HG03139 (cell line): ENCODE data around the gene KIAA0319L.

Experiments
- ATAC-seq: cut with Tn5 transposase; IDR thresholded peaks from one replicate; pipeline ENCODE4 v1.9.1; 2021; ENCODE audit not compliant: unreplicated experiment

The KIAA0319L gene

DNA sequence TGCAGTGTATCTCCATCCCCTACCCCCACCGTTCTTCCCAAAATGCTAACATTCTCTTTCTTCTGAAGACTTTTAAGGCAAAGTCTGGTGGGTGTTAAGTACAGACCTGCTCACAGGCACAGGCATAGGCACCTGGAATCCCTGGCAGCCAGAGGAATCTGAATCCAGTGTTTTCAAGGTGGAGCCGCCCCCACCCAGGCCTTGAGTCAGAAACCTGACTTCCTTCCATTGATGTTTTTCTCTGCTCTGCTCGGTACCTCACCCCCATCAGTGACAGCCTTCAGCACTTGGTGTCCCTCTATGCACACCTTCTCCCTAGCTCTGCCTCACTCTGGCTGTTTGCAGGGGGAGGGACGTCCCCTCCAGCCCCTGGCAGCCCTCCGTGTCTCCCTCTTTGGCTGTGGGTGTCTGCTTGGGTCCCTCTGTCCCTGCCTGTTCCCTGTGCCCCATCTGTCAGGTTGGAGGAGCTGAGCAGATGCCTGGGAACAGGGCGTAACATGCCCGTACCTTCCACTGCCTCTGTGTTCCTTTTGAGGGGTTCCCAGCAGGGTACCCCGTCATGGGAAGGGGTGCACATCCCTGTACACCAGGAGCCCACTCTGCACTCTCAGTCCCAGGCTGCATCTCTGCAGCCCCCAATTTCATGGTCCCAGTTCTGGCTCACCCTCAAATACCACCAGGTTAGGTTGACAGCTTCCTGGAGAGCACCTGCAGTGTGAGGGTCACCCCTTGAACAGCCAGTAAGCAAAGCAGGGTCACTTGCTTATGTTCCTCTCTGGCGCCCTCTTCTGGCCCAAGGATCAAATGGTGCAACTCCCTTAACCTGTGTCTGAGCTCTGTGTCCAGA is 7.1 kb upstream of the KIAA0319L start:
- no peak for ATAC-seq

DNA sequence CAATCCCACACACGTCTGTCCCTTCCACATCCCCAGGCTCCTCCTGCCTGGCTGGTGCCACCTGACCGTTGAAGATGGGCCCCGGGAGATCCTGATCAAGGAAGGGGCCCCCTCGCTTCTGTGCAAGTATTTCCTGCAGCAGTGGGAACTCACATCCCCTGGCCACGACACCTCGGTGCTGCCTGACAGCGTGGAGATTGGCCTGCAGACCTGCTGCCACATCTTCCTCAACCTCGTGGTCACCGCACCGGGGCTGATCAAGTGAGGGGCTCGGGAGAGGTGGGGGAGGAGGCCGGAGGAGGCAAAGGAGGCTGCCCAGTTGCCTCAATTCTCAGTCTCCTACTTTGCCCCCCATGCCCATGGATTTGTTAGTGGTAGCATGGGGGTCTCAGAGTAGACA is 6.0 kb upstream of the KIAA0319L start:
- no peak for ATAC-seq

DNA sequence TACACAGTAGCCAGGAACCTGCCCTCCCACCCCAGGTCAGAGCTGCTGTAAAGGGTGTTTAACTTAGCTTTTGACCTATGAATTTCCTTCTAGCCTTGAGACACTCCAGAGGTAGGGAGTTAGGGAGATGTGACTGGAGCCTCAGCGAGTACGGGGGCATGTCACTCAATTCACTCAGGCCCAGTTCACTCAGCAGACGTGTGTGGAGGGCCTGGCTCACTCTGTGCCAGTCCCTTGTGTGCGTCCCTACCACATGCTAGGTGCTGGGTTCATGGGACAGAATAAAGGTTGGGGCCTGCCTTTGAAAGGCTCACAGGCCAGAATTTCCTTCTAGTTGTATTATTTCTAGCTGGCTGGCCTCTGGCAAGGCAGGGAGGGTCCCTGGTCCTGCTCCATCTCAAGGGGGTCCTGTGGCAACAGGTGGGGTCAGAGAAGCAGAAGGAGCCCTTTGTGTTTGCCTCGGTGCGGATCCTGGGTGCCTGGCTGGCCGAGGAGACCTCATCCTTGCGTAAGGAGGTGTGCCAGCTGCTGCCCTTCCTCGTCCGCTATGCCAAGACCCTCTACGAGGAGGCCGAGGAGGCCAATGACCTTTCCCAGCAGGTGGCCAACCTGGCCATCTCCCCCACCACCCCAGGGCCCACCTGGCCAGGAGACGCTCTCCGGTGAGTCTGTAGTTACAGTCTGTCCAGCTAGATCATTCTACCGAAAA is 4.9 kb upstream of the KIAA0319L start:
- no peak for ATAC-seq

DNA sequence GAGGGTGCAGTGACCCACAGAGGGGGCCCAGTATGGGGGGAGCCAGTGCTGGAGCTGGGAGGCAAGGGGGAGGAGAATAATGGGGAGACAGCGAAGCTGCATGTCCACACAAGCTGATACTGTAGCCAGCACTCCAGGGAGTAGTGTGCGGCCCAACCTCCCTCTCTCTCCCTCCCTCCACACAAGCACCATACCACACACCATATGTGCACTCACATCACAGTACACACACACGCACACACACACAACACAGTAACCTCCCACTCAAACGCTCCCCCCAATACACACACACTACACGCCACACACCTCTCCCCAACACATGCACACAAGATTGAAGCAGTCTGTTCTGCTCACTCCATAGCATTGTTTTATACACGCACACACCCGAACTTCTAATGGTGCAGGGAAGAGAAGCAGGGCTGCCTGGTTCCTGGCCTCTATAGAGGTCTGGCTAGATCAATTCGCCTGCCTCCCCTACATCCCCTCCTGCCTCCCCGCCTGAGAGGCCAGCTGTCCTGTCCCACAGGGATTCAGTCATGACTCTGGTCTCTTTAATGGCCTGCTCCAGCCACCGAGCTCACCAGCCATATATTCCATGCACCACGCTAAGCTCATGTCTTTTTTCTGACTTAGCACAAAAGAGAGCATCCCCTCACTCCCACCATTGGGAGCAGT is 4.2 kb upstream of the KIAA0319L start:
- ATAC-seq, result no peak

DNA sequence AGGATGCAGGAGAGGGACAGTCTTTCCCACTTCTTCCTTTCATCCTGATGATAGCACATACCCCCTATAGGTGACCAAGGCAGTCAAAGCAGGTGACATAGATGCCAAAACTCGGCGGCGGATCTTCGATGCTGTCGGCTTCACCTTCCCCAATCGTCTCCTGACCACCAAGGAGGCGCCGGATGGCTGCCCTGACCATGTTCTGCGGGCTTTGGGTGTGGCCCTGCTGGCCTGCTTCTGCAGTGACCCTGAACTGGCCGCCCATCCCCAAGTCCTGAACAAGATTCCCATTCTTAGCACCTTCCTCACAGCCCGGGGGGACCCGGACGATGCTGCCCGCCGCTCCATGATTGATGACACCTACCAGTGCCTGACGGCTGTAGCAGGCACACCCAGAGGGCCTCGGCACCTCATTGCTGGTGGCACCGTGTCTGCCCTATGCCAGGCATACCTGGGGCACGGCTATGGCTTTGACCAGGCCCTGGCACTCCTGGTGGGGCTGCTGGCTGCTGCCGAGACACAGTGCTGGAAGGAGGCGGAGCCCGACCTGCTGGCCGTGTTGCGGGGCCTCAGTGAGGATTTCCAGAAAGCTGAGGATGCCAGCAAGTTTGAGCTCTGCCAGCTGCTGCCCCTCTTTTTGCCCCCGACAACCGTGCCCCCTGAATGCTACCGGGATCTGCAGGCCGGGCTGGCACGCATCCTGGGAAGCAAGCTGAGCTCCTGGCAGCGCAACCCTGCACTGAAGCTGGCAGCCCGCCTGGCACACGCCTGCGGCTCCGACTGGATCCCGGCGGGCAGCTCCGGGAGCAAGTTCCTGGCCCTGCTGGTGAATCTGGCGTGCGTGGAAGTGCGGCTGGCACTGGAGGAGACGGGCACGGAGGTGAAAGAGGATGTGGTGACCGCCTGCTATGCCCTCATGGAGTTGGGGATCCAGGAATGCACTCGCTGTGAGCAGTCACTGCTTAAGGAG is 3.3 kb upstream of the KIAA0319L start:
- no peak for ATAC-seq

DNA sequence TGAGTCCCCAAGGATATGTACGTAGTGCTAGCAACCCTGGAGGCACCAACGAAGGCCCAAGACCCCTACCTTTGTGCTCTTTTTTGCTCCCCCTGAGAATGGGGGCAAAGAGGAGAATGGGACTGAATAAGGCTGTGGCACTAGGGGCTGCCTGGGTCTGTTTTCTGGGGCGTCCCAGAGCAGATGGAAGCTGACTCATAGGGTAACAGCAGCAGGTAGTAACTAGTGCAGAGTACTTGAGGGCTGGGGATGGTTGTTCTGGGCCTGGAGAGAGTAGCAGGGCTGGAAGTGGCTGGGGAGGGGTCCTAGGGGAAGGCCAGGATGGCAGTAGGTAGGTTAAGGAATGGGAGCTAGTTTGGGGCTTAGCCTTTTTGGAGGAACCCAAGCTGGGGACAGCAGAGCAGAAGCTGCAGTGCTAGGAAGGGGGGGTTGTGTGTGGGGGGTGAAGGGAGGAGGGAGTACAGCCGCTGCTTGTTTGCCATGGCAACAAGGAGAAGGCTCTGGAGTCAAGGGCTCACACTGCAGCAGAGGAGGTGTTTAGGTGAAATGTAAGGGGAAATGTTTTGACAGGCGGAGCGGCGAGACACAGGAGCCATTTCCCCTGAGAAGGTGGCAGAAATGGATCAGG is 2.2 kb upstream of the KIAA0319L start:
- no peak for ATAC-seq

DNA sequence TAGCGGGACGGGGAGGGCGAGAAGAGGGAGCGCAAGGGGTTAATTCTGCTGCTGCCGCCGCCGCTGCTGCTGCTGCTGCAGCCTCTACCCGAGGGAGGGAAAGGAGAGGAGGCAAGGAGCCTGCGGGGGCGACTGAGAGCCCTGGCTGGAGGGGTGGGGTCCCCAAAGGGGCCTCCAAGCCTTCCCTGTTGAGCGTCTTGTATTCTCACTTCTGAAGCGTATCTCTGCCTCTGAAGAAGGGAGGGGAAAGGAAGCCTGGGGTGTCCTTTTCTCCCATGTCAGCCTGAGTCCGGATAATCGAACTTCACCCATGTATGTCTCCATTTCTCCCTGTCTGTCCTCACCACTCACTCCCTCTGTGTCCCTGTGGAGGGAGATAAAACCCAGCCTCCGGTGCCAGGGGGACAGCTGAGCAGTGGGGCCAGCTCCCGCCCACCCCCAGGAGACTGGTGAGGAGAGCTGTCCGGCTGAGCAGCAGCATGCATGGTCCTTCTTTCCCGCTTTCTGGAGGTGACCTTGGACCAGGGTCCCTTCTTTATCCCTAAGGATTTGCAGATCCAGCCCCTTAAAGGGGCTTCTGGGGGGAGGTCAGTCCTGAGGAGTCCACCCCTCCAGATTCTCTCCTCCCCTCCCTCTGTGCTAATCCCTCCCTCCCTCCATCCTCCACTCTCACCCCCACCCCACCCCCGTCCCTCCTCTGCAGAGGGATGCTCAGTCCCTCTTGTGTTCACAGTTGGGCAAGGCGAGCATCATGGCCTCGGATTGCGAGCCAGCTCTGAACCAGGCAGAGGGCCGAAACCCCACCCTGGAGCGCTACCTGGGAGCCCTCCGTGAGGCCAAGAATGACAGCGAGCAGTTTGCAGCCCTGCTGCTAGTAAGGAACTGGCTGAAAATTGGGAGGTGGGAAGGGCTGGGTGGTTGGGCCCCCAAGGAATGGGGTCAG is 1.4 kb upstream of the KIAA0319L start:
- ATAC-seq, result no peak

DNA sequence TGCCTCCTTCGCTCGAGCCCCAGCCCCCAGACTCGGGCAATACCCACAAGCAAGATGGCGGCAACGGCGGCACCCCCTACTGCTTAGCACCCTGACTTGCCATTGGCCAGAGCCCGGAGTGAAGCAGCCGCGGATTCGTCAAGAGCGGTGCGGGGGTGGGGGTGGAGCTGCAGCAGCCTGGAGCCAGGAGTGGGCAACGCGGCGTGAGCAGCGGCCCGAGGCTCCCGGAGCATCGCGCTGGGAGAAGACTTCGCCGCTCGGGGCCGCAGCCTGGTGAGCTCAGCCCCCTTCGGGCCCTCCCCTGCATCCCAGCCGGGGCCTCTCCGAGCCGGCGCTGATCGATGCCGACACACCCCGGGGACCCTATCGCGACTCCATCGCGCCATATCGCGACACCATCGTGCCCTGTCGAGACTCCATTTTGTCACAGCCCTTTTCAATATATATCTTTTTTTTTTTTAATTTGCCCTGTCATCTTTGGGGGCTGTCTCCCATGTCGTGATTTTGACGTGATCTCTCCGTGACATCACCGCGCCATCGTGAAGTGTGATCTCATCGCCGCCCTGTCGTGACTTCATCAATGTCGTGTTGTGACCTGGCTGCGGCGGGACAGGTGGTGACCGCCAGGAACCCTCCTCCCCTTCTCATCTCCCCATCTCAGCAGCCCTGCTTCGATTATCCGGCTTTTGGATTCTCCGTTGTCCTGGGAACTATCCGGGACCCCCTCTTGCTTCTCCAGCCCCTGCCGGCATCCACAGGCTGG is 589 bp upstream of the KIAA0319L start, which contains the start of gene NCDN:
TSS of gene NCDN (plus strand) at position 189 of the 763 bp plus-strand sequence. CDS start at position 581, 392 bp downstream.
- ATAC-seq, result peak; percentile 82

DNA sequence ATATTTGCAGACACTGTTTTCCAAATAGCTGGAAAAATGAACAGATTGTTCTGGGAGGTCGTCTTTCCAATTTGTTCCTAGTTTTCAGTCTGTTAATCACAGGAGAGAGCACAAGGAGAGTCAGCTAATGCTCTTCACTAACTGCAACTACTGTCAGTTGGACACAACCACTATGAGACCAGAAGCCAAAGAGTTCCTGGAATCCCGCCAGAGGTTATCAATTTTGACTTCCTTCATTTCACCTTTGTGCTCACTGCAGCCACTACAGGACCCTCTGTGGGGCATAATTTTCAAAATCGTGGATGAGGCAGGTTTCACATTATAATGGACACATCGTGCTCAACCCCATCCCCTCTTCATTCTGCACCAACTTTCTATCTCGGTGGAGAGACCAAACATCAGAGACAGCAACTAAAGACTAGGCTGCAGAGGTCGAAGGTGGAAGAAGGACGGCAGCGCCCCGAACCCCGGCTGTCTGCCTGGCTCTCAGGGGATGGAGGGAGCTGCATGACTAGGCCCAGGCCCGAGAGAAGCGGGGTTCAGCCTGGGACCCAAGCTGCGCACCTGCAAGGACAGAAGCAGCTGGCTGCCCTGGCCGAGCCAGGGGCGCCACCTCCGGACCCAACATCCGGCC is 602 bp downstream of the KIAA0319L start:
- no peak for ATAC-seq

DNA sequence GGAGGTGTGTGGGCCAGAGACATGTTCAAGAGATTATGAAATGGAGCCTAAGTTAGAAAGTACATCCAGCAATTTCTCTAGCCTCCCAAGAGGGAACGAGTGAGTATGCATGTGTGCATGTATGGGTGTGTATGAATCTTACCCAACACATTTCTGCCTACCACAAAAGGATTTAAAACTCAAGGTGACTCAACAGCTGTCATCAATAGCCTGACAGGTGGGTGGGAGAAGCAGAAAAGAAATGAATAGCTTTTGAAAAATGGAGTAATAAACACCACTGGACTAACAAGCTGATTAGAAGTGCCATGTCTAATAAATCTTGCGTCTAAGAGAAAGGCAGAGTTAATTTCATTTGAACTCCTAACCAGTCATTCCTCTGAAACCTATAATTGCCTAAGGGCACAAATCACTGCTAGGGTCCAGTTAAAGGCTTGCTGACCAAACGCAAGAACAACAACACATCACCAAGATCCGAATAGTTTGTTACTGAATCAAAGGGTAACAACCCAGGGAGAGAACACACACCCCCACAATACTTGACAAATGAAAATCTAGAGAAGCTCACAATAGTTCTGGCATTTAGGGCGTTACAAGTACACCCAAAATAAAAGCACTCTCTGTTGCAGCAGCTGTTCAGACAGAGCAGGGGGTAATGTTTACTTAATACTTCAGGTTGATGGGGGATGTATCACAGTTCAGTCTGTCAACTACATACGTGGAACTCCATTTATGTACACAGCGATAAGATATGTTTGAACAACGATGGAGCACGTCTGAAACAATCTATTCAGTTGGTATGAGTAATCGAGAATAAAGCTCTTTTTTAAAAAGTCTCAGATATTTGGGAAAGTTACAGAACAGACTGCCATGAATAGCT is 1.4 kb downstream of the KIAA0319L start:
- ATAC-seq, result no peak

DNA sequence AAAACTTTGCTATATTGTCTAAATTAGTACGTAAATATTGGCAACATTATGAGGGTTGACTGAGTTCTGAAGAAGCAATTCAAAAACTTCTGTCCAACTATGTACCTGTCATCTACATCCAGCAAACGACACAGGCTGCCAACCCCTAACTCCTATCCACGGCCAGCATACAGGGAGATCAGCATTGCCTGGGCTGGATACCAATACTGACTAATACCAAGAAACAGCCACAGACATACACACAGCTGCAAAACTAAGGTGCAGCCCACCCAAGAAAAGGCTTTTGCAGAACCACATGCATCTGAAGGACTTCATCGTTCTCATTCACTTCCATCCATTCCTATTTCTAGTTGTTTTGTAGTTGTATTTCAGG is 2.0 kb downstream of the KIAA0319L start:
- ATAC-seq, result no peak

DNA sequence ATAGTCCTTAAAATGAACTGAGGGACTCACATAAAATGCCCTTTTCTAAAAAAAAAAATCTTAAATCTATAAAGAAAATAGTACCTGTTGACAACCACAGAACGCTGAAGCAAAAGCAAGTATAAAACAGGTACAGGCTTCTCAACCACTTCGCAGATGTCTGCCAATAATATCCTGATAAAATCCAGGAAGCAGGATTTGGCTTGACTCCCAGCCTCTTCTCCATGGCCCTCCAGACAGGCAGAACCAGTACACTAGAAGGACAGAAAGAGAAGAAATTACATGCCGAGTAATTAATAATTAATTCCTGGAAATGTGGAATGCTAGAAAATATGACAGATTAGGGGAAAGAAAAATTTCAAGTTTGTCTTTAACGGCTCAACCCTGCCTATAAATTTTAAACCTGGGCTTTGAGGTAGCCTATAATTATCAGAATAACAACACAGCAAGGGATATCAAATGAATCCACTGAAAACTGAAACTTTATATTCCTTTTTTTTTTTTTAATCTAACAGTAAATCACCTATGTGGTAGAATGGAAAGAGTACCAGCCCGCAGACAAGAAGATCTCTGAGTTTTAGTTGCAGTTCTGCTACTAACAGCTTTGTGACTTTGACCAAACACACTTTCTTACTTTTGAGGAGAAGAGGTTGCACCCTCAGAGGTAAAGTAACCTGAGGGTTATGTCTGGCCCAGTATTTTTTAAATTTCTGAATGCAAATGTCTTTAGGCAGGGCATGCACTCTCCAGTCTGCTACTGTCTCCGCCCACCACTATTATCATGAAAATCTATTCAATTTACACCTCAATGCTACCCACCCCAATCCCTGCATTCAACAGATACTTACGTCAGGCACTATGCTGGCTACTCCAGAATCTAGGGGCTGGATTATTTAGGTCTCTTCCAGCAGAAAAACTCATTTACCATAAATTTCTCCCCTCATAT is 2.7 kb downstream of the KIAA0319L start:
- ATAC-seq, result no peak

DNA sequence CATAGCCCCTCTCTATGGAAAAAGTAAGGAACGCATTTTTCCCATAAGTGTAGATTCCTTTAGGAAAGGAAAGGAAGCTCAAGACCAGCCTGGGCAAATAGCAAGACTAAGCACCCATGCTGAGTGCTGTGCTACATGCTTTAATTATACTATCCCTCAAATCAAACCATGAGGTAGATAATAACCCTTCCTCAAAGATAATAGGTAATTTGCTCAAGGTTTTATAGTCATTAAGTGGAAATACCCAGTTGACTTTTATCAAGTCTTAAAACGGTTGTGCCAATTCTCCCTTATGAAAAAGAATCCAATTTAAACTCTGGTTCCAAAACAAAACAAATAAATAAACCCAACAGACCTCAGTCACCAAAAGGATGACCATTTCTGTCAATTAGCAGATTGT is 3.4 kb downstream of the KIAA0319L start:
- no peak for ATAC-seq

DNA sequence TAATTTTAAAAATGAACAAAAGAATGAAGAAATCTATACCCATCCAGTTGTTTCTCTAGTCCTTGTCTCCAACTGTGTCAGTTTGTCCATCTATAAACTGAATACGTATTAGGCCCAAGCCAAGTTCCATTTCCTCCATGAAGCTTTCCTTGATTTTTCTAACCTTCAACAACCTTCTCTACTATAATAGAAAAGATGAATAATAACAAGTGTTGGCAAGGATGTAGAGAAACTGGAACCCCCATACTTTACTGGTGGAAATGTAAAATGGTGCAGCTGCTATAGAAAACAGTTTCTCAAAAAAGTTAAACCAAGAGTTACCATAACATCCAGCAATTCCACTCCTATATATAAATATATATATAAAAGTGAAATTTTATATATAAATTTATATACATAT is 10.6 kb downstream of the KIAA0319L start:
- no peak for ATAC-seq

DNA sequence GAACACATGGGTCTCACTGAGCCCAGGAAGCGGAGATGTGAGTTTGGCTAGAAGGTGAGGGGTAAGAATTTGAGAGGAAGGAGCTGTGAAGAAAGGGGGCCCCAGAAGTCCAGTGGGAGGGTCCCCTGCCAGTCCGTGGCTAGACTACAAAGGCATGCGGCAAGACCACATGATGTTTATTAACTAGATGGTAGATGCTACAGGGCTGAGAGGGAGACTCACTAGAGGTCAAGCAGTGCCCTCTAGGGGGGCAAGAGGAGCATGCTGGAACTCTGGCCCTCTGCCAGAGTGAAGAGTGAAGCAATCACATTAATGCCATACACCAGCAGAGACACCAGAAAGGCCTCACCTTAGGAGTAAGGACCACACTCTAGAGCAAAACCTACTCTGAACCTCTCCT is 12.2 kb downstream of the KIAA0319L start:
- ATAC-seq, result no peak

DNA sequence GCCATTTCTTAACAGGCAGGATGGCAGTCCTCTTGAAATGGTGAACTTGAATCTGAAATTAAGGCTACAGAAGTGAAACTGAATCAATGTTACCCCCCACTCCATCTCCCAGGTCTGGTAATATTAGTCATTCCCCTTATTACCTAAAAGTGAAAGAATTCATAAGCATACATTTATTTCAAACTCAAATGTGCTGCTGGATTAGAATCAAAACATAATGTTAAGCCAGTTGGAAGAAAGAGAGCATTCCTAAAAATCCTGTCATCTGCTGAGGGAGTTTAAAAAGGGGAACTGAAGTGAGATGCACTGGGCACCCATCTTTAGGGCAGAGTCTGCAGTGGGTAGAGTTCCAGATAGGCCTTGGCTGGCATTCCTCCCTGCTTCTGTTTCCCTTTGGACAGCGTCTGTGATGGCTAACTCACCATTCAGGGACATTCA is 17.4 kb downstream of the KIAA0319L start:
- ATAC-seq, result peak; percentile 29
